Brain microvascular endothelial cell (primary cell): ENCODE measurements around the gene TF.

Source experiments
- DNase-seq: peaks from one replicate; pipeline ENCODE4 v3.0.0-alpha.2; 2020
- H3K27ac ChIP-seq: fragments of 250-450 bp; sonication (Bioruptor Pico); 2 replicates; pipeline ENCODE4 v1.5.1; 2020; ENCODE audit warnings: mild to moderate bottlenecking, moderate library complexity
- H3K27me3 ChIP-seq: fragments of 250-450 bp; sonication (Bioruptor Pico); replicated peaks from 2 replicates; pipeline ENCODE4 v1.5.1; 2020; ENCODE audit warnings: mild to moderate bottlenecking
- H3K36me3 ChIP-seq: fragments of 250-450 bp; sonication (Bioruptor Pico); replicated peaks from 2 replicates; pipeline ENCODE4 v1.5.1; 2020; ENCODE audit warnings: mild to moderate bottlenecking
- H3K4me3 ChIP-seq: 2 replicates; pipeline ENCODE4 v1.5.1; 2011; ENCODE audit warnings: low read depth, mild to moderate bottlenecking, control low read depth, low read length, moderate library complexity
- in situ Hi-C: cut with HindIII; loops from 2 replicates; pipeline ENCODE4 v1.10.0; 2017; ENCODE audit warnings: low sequenced_read_pairs, low pct_ligation_motif_present
- TF ChIP-seq, protein P1 (sequence below): IDR thresholded peaks from 2 replicates; pipeline ENCODE4 v1.5.1; 2011; ENCODE audit warnings: low read depth, mild to moderate bottlenecking, moderate library complexity, low read length, control low read depth, inconsistent platforms; ENCODE audit errors: missing control alignments

The TF gene

DNA sequence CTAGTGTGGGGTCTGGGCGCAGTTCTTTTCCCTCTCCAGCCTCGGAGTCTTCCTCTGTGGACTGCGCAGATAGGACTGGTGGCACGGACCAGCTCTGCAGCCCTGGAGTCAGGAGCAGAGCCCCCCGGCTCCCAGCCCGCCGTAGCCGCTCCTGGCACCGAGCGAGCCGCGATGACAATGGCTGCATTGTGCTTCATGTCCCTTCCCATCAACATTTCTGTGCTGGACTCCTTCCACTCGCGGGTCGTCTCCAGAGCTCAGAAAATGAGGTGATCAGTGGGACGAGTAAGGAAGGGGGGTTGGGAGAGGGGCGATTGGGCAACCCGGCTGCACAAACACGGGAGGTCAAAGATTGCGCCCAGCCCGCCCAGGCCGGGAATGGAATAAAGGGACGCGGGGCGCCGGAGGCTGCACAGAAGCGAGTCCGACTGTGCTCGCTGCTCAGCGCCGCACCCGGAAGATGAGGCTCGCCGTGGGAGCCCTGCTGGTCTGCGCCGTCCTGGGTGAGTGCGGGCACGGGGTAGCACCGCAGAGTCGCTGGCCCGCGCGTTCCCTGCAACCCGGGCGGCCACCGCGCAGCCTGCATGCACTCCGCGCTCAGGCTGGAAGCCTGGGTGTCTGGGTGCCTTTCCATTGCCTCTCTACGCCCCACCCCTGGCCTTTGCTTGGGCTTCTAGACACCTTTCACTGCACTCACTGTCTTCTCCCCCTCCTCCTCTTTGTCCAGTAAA lies at the start of gene TF:
Gene TF, plus strand, starts transcription at position 413 of the 731 bp plus-strand sequence. Its CDS starts 48 bp downstream, at position 461.
- Histone ChIP-seq H3K27ac (no peak within 1 kb of the TSS), H3K36me3 (no peaks in the 10 kb centered on the region), H3K4me3 (peak within 1 kb of the TSS; percentile 24), H3K27me3 (peaks cover 20% of the 10 kb centered on the region)
- in situ Hi-C loops = no loop called here
- no peak for DNase-seq
- TF ChIP-seq, protein P1, sequence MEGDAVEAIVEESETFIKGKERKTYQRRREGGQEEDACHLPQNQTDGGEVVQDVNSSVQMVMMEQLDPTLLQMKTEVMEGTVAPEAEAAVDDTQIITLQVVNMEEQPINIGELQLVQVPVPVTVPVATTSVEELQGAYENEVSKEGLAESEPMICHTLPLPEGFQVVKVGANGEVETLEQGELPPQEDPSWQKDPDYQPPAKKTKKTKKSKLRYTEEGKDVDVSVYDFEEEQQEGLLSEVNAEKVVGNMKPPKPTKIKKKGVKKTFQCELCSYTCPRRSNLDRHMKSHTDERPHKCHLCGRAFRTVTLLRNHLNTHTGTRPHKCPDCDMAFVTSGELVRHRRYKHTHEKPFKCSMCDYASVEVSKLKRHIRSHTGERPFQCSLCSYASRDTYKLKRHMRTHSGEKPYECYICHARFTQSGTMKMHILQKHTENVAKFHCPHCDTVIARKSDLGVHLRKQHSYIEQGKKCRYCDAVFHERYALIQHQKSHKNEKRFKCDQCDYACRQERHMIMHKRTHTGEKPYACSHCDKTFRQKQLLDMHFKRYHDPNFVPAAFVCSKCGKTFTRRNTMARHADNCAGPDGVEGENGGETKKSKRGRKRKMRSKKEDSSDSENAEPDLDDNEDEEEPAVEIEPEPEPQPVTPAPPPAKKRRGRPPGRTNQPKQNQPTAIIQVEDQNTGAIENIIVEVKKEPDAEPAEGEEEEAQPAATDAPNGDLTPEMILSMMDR = no peak

GRCh38 chr3:133697960-133698359 lies 48.2 kb upstream of the TF start:
- Histone ChIP-seq H3K27me3 (no peaks in the 10 kb centered on the region), H3K27ac (no peak overlapping the region), H3K36me3 (no peaks in the 10 kb centered on the region), H3K4me3 (no peak overlapping the region)
- no peak for DNase-seq
- in situ Hi-C loops = no loop called here
- TF ChIP-seq, protein P1 = no peak

DNA sequence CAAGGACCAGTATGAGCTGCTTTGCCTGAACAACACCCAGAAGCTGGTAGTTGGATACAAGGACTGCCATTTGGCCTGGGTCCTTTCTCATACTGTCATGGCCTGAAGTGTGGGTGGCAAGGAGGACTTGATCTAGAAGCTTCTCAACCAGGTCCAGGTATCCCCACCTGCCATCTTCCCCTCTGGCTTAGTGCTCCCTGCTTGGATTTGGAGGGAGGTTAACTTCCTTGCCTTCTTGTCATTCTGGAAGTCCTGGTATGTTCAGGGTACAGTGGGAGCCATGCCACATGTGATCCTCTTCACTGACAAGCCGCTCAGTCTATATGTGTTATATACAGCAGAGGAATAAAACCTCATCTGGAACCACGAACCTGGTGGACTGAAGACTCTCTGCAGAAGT lies 46.7 kb upstream of the TF start:
- Histone ChIP-seq H3K27ac (no peak overlapping the region), H3K27me3 (no peaks in the 10 kb centered on the region), H3K4me3 (no peak overlapping the region), H3K36me3 (no peaks in the 10 kb centered on the region)
- in situ Hi-C loops = no loop called here
- TF ChIP-seq, protein P1 = no peak
- no peak for DNase-seq

GRCh38 chr3:133699903-133700302 lies 46.3 kb upstream of the TF start:
- no peak overlapping the region for H3K27ac ChIP-seq
- H3K36me3 ChIP-seq = no peaks in the 10 kb centered on the region
- DNase-seq = no peak
- H3K27me3 ChIP-seq = no peaks in the 10 kb centered on the region
- in situ Hi-C loops = no loop called here
- H3K4me3 ChIP-seq = no peak overlapping the region
- TF ChIP-seq, protein P1 = no peak

DNA sequence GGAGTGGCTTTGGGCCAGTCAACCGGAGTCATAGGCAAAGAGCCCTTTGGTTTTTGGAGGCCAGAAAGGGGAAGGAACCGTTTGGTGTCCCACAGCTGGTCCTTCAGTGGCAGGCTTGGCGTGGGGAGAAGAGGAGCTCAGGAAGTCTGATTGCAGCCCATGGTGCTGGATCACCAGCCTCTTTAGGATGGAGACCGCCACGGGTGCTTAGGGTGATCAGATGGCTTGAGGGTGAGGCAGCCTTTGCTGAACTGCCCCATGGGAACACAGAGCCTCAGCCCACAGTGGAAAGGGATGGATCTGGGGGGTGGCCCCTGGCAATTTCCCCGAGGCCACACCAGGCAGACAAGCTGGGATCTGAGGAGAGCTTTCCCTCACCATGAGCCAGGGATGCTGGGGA lies 45.8 kb upstream of the TF start:
- no peak for DNase-seq
- in situ Hi-C loops = no loop called here
- no peaks in the 10 kb centered on the region for H3K36me3 ChIP-seq
- no peak overlapping the region for H3K4me3 ChIP-seq
- TF ChIP-seq, protein P1 = no peak
- H3K27me3 ChIP-seq = no peaks in the 10 kb centered on the region
- H3K27ac ChIP-seq = no peak overlapping the region
